ENCODE data around the gene ALDH3B1. TPM values are rescaled to one million over a fixed set of nuclear protein-coding genes. Genes with fewer than 3 reads are reported as not detected.

ALDH3B1 gene
- total and polyA plus RNA-seq, 10 of the 15 experiments (the other 5 are each of a cell fraction or from before 2014, with no cell fraction given), result 0.03 to 0.37 (median 0.17) TPM; not detected in 3

- no peak overlapping the region for H3K9ac ChIP-seq (ENCODE audit: control insufficient read depth, insufficient read depth, low read length)
- H3K27ac ChIP-seq (ENCODE audit: control insufficient read depth, insufficient read depth), result 0 out of 2 replicates have a peak overlapping the region, but pooled peaks have one; percentile 7
- BruUV-seq (replicated peaks), result no TSS peak
- POLR2A ChIA-PET, result interaction anchor here (0.6 to 1.2 kb wide), 6 partner anchors 14 to 1951 kb away, joined by 3 to 4 read pairs (median 3); no protein-coding TSS in a partner anchor
- CTCF ChIA-PET, result interaction anchor here (0.5 to 1.5 kb wide), 10 partner anchors 10 to 220 kb away, joined by 3 to 4 read pairs (median 3); no protein-coding TSS in a partner anchor
- RAD21 ChIA-PET (ENCODE audit: unreplicated experiment), result interaction anchor here (0.7 to 1.2 kb wide), 3 partner anchors 22 to 126 kb away, joined by 3 to 6 read pairs (median 5); no protein-coding TSS in a partner anchor
- no peaks in the 10 kb centered on the region for H4K20me1 ChIP-seq (ENCODE audit: control insufficient read depth, insufficient read depth)
- H2AFZ ChIP-seq (ENCODE audit: control insufficient read depth, low read depth, low read length), result no peak overlapping the region
- H3K4me2 ChIP-seq (ENCODE audit: control insufficient read depth, insufficient read depth), result no peak overlapping the region
- ATAC-seq, result peak; percentile 97
- DNase-seq (ENCODE audit: low read depth, low spot score), result peak; percentile 53
- no peaks in the 10 kb centered on the region for H3K27me3 ChIP-seq (replicated peaks in 1 of 2; ENCODE audit: control insufficient read depth in 2 of 2, insufficient read depth in 2 of 2, low read length in 1 of 2)
- no peaks in the 10 kb centered on the region for H3K79me2 ChIP-seq (ENCODE audit: control insufficient read depth, insufficient read depth, low read length)
- H3K9me3 ChIP-seq (replicated peaks; ENCODE audit: control insufficient read depth, insufficient read depth, low read length), result no peaks in the 10 kb centered on the region
- H3K4me1 ChIP-seq (ENCODE audit: control insufficient read depth, insufficient read depth, low read length), result peaks cover 3% of the 10 kb centered on the region; the same call in 1 of the 2 replicates
- SMC1A ChIA-PET (ENCODE audit: uncharacterized antibody, unreplicated experiment), result interaction anchor here (0.6 to 2.5 kb wide), 9 partner anchors 8 to 126 kb away, joined by 3 to 15 read pairs (median 4); no protein-coding TSS in a partner anchor
- H3K4me3 ChIP-seq, result no peak overlapping the region
- H3K36me3 ChIP-seq (ENCODE audit: control insufficient read depth in 2 of 2, insufficient read depth in 2 of 2, low read length in 1 of 2), result peaks cover 15 to 22% of the 10 kb centered on the region in 2 experiments
- intact Hi-C loops (cut with micrococcal nuclease; ENCODE audit: unreplicated experiment), result loop anchor here (2.0 kb wide), 2 partner anchors 19 to 41 kb away; no protein-coding TSS in a partner anchor
- FAIRE-seq, result no peak
- 45% methylated on average over 8 of the region's 8 CpGs for WGBS (ENCODE audit: insufficient coverage, insufficient replicate concordance, low lambda C conversion rate, missing lambda C conversion rate)
- in situ Hi-C loops (cut with MboI), result no loop called here
- peak; percentile 72; the same call in 1 of the 2 replicates for TF ChIP-seq DPF2 (IDR thresholded peaks at IDR 0.05)
- TF ChIP-seq FOXM1 (IDR thresholded peaks at IDR 0.05; ENCODE audit: low read depth, low read length), result no peak
- no peak for TF ChIP-seq MYC (IDR thresholded peaks at IDR 0.05; ENCODE audit: insufficient read depth, insufficient read length, insufficient replicate concordance, low read length, severe bottlenecking)
- TF ChIP-seq BHLHE40 (IDR thresholded peaks at IDR 0.05; ENCODE audit: borderline replicate concordance in 1 of 2, low read depth in 2 of 2, low read length in 1 of 2), result peak in 1 of 2 experiments; percentile 49; a peak in 1 of 4 replicates
- TF ChIP-seq ZBTB11 (CRISPR knock-in tag; IDR thresholded peaks at IDR 0.05), result no peak
- TF ChIP-seq MLLT1 (IDR thresholded peaks at IDR 0.05), result peak; percentile 57; the same call in 1 of the 2 replicates
- TF ChIP-seq EZH2 (IDR thresholded peaks at IDR 0.05; ENCODE audit: borderline replicate concordance, control insufficient read depth, low read depth, low read length), result no peak
- TF ChIP-seq MXI1 (IDR thresholded peaks at IDR 0.05; ENCODE audit: low read depth, low read length), result 0 out of 2 replicates have a peak, but pooled peaks have one; percentile 13
- peak; percentile 57 for TF ChIP-seq RUNX3 (IDR thresholded peaks at IDR 0.05; ENCODE audit: low read length)
- TF ChIP-seq NR2F1 (conservative IDR thresholded peaks at IDR 0.05), result peak; percentile 88
- peak; percentile 81 for TF ChIP-seq RELB (IDR thresholded peaks at IDR 0.05; ENCODE audit: low read depth)
- peak; percentile 46 to 83; a peak in 3 of 4 replicates for TF ChIP-seq EP300 (IDR thresholded peaks at IDR 0.05; ENCODE audit: borderline replicate concordance in 1 of 2, control insufficient read depth in 1 of 2, low read depth in 2 of 2, low read length in 2 of 2)
- peak; percentile 97 for TF ChIP-seq MEF2B (IDR thresholded peaks at IDR 0.05; ENCODE audit: partially characterized antibody, poor library complexity, severe bottlenecking)
Observed at GRCh38 chr11:68077617-68078582, 67.8 kb downstream of the ALDH3B1 start.
